Natural killer cell treated with Interleukin-12 subunit alpha and Interleukin-12 subunit beta and Interleukin-15 and Interleukin-18, amount 100 ng/mL, for 72 hours (primary cell): Measurements from ENCODE around the gene CASK. TPM values are rescaled to one million over a fixed set of nuclear protein-coding genes. Genes with fewer than 3 reads are reported as not detected.

Source experiments
- ATAC-seq, 2 donors: fragments of 150-1000 bp; cut with Tn5 transposase in 1 of 2; sonication (Bioruptor Pico), chemical (Tn5 transposase) in 1 of 2; 2 replicates each; pipeline ENCODE4 v1.10.0; 2021
- DNase-seq: peaks from one replicate; pipeline ENCODE4 v3.0.0; 2022; ENCODE audit warnings: low spot score
- H3K27ac Mint-ChIP-seq, 2 donors: 1 replicate in 1 of 2; 2 replicates in 1 of 2; pipeline ENCODE4 v1.8.0; 2022; ENCODE audit warnings: mixed read lengths in 2 of 2, mild to moderate bottlenecking in 1 of 2, moderate library complexity in 1 of 2
- H3K27me3 Mint-ChIP-seq, 2 donors: 1 replicate in 1 of 2; 2 replicates in 1 of 2; pipeline ENCODE4 v1.8.0; 2022; ENCODE audit warnings: mixed read lengths in 2 of 2
- H3K36me3 Mint-ChIP-seq: one replicate; pipeline ENCODE4 v1.8.0; 2022; ENCODE audit warnings: mixed read lengths
- H3K4me1 Mint-ChIP-seq, 2 donors: 1 replicate in 1 of 2; 2 replicates in 1 of 2; pipeline ENCODE4 v1.8.0; 2022; ENCODE audit warnings: low read depth in 2 of 2, mixed read lengths in 2 of 2, mild to moderate bottlenecking in 1 of 2
- H3K4me3 Mint-ChIP-seq: one replicate; pipeline ENCODE4 v1.8.0; 2022; ENCODE audit warnings: mixed read lengths
- H3K9me3 Mint-ChIP-seq: 2 replicates; pipeline ENCODE4 v1.8.0; 2022; ENCODE audit warnings: mixed read lengths
- total RNA-seq, 2 donors: library from RNA; stranded (reverse); gene quantifications; one replicate each; pipeline ENCODE4 v1.2.3, GENCODE V29; 2022

CASK gene
- total RNA-seq, 2 donors from 2014 or later: 30.5 to 55.3 TPM

DNA sequence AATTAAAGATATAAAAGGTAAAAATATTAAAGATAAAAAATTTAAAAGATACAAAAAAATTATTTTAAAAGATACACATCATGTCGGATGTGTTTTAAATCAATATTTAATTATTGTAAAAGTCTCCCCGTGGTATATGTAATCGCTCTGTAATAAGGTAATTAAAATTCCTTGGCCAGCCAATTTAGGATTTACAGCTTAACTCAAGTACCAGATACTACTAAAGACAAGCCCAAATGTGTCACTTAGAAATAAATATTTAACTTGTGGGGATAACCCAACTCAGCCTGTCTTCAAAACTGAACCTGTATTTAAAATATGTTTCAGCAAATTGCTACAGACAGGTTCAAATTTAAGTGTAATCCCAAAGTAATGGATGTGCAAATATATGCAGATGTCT is 143.4 kb downstream of the CASK start:
- ATAC-seq: no peak
- Mint-ChIP-seq H3K4me3 (no peak overlapping the region), H3K4me1 (no peaks in the 10 kb centered on the region), H3K9me3 (no peaks in the 10 kb centered on the region), H3K36me3 (no peaks in the 10 kb centered on the region), H3K27ac (no peak overlapping the region), H3K27me3 (peaks cover 0 to 3% of the 10 kb centered on the region in 2 donors)
- no peak for DNase-seq

GRCh38 chrX:41779030-41779564 is 144.3 kb downstream of the CASK start:
- Mint-ChIP-seq H3K27me3 (peaks cover 0 to 3% of the 10 kb centered on the region in 2 donors), H3K4me3 (no peak overlapping the region), H3K9me3 (no peaks in the 10 kb centered on the region), H3K27ac (no peak overlapping the region), H3K36me3 (no peaks in the 10 kb centered on the region), H3K4me1 (no peaks in the 10 kb centered on the region)
- no peak for DNase-seq
- ATAC-seq: no peak

GRCh38 chrX:41761702-41762101 is 161.7 kb downstream of the CASK start:
- ATAC-seq (no peak), DNase-seq (no peak)
- Mint-ChIP-seq H3K9me3 (no peaks in the 10 kb centered on the region), H3K36me3 (no peaks in the 10 kb centered on the region), H3K27me3 (peaks cover 0 to 18% of the 10 kb centered on the region in 2 donors), H3K4me1 (no peaks in the 10 kb centered on the region), H3K27ac (no peak overlapping the region), H3K4me3 (no peak overlapping the region)

DNA sequence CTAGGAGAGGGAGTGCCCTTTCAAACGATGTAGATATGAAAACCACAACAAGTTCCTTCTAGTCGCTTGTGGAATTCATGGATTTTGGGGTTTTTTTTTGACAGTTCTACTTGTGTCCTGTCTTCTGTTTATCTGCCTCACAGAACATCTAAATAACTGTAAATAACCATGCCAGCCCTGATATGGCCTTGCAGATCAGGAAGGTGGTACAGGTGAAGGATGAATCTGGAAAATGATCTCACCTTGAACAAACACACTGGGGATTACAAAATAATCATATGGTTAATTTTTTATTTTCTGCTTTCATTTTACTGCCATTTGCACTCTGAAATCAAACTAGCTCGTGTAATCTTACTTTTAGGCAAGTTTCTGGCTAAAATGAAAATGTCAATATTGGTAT is 162.2 kb downstream of the CASK start:
- H3K27me3 Mint-ChIP-seq: peaks cover 0 to 18% of the 10 kb centered on the region in 2 donors
- no peak for ATAC-seq
- H3K4me1 Mint-ChIP-seq: no peaks in the 10 kb centered on the region
- H3K36me3 Mint-ChIP-seq: no peaks in the 10 kb centered on the region
- H3K9me3 Mint-ChIP-seq: no peaks in the 10 kb centered on the region
- no peak overlapping the region for H3K27ac Mint-ChIP-seq
- no peak overlapping the region for H3K4me3 Mint-ChIP-seq
- DNase-seq: no peak

GRCh38 chrX:41759817-41760216 is 163.5 kb downstream of the CASK start:
- H3K4me1 Mint-ChIP-seq: no peaks in the 10 kb centered on the region
- H3K9me3 Mint-ChIP-seq: no peaks in the 10 kb centered on the region
- H3K27ac Mint-ChIP-seq: no peak overlapping the region
- no peaks in the 10 kb centered on the region for H3K36me3 Mint-ChIP-seq
- H3K4me3 Mint-ChIP-seq: no peak overlapping the region
- DNase-seq (no peak), ATAC-seq (no peak)
- peaks cover 0 to 27% of the 10 kb centered on the region in 2 donors for H3K27me3 Mint-ChIP-seq

DNA sequence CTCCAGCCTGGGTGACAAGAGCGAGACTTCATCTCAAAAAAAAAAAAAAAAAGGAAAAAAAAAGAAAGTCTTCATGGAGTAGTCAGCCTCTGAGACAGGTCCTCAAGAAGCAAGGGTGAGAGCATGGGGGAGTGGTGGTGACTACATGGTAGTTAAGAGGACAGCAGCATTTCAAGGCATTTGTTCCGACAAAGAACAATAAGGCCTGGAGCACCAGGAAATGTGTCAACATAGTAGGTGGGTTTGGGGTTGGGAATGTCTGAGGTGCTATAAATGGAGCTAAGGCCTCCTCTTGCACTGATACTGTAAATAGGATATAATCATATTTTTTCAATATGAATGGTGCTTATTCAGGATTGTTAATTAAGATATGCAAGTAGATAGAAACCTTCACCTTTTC is 165.0 kb downstream of the CASK start:
- ATAC-seq (no peak), DNase-seq (no peak)
- Mint-ChIP-seq H3K27ac (no peak overlapping the region), H3K36me3 (no peaks in the 10 kb centered on the region), H3K4me3 (no peak overlapping the region), H3K27me3 (peaks cover 0 to 24% of the 10 kb centered on the region in 2 donors), H3K4me1 (no peaks in the 10 kb centered on the region), H3K9me3 (no peaks in the 10 kb centered on the region)

- no peaks in the 10 kb centered on the region for H3K36me3 Mint-ChIP-seq
- peaks cover 0 to 11% of the 10 kb centered on the region in 2 donors for H3K27me3 Mint-ChIP-seq
- H3K4me3 Mint-ChIP-seq: no peak overlapping the region
- no peaks in the 10 kb centered on the region for H3K9me3 Mint-ChIP-seq
- DNase-seq (no peak), ATAC-seq (no peak)
- no peak overlapping the region for H3K27ac Mint-ChIP-seq
- no peaks in the 10 kb centered on the region for H3K4me1 Mint-ChIP-seq
These were observed 172.6 kb downstream of the CASK start for GRCh38 chrX:41750716-41751115.

- peaks cover 4% of the 10 kb centered on the region for H3K36me3 Mint-ChIP-seq
- no peak overlapping the region for H3K4me3 Mint-ChIP-seq
- H3K27ac Mint-ChIP-seq: no peak overlapping the region
- ATAC-seq: no peak
- H3K4me1 Mint-ChIP-seq: peaks cover 15 to 17% of the 10 kb centered on the region in 2 donors
- H3K9me3 Mint-ChIP-seq: no peaks in the 10 kb centered on the region
- peaks cover 0 to 20% of the 10 kb centered on the region in 2 donors for H3K27me3 Mint-ChIP-seq
- DNase-seq: no peak
These were observed 183.5 kb downstream of the CASK start for GRCh38 chrX:41739871-41740270.

- H3K9me3 Mint-ChIP-seq: no peaks in the 10 kb centered on the region
- H3K36me3 Mint-ChIP-seq: peaks cover 4% of the 10 kb centered on the region
- H3K27ac Mint-ChIP-seq: peak overlapping the region; percentile 2 to 69
- peaks cover 0 to 13% of the 10 kb centered on the region in 2 donors for H3K27me3 Mint-ChIP-seq
- DNase-seq: peak; percentile 68
- peaks cover 24 to 31% of the 10 kb centered on the region in 2 donors for H3K4me1 Mint-ChIP-seq
- ATAC-seq: peak; percentile 81 to 87
- H3K4me3 Mint-ChIP-seq: peak overlapping the region; percentile 72
These were observed 186.3 kb downstream of the CASK start for GRCh38 chrX:41737065-41737464.

- no peak for DNase-seq
- H3K4me3 Mint-ChIP-seq: peak overlapping the region; percentile 94
- no peaks in the 10 kb centered on the region for H3K9me3 Mint-ChIP-seq
- H3K27me3 Mint-ChIP-seq: peaks cover 0 to 14% of the 10 kb centered on the region in 2 donors
- H3K27ac Mint-ChIP-seq: peak overlapping the region; percentile 73 to 85
- H3K4me1 Mint-ChIP-seq: peaks cover 25 to 32% of the 10 kb centered on the region in 2 donors
- ATAC-seq: peak in 1 of 2 donors; percentile 34
- peaks cover 4% of the 10 kb centered on the region for H3K36me3 Mint-ChIP-seq
These were observed 188.8 kb downstream of the CASK start for GRCh38 chrX:41734530-41734929.

DNA sequence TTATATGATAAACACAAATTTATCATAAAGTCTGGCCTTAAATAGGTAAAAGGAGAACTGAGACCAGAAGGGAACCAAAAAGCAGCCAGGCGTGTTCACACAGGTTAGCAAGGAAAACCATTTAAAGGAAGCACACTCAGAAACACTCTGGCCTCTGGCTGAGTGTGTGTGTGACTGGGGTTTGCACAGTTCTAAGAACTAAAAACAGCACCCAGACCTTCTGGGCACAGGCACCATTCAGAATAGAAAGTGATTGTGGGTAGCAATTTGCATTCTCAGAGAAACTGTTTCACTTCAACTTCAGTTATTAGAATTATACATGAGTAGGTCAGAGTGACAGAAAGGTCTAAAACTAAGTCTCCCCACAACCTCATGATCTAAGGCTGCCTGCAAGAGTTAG is 189.4 kb downstream of the CASK start:
- H3K4me3 Mint-ChIP-seq: peak overlapping the region; percentile 94
- H3K27ac Mint-ChIP-seq: peak overlapping the region; percentile 73 to 85
- peak; percentile 65 for DNase-seq
- peaks cover 0 to 14% of the 10 kb centered on the region in 2 donors for H3K27me3 Mint-ChIP-seq
- peaks cover 4% of the 10 kb centered on the region for H3K36me3 Mint-ChIP-seq
- H3K4me1 Mint-ChIP-seq: peaks cover 25 to 32% of the 10 kb centered on the region in 2 donors
- H3K9me3 Mint-ChIP-seq: no peaks in the 10 kb centered on the region
- peak; percentile 90 to 93 for ATAC-seq

DNA sequence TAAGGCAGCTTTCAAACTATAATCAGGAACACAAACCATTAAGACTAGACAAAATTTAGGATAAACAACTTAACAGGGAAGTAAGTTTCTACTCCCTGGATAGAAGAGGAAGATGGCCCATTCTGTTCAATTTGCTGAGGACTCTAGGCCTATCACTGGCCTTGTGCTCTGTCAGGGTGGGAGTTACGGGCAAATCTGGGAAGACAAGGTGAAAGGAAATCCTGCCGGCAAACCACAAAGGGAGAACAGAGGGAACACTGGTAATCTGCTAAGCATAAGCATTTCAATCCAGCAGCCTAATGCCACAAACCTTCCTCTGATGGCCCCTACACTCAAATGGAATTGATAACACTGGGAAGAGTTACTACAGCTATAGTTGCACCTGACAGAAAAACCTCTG is 191.1 kb downstream of the CASK start:
- no peak for DNase-seq
- H3K27ac Mint-ChIP-seq: no peak overlapping the region
- H3K4me3 Mint-ChIP-seq: no peak overlapping the region
- H3K27me3 Mint-ChIP-seq: peaks cover 0 to 15% of the 10 kb centered on the region in 2 donors
- H3K9me3 Mint-ChIP-seq: no peaks in the 10 kb centered on the region
- peaks cover 25 to 31% of the 10 kb centered on the region in 2 donors for H3K4me1 Mint-ChIP-seq
- peaks cover 4% of the 10 kb centered on the region for H3K36me3 Mint-ChIP-seq
- no peak for ATAC-seq

- ATAC-seq: no peak
- Mint-ChIP-seq H3K36me3 (no peaks in the 10 kb centered on the region), H3K27me3 (peaks cover 0 to 12% of the 10 kb centered on the region in 2 donors), H3K9me3 (no peaks in the 10 kb centered on the region), H3K4me3 (no peak overlapping the region), H3K4me1 (peaks cover 15% of the 10 kb centered on the region in 2 donors), H3K27ac (no peak overlapping the region)
- no peak for DNase-seq
These were observed 193.3 kb downstream of the CASK start for GRCh38 chrX:41730081-41730480.

- no peaks in the 10 kb centered on the region for H3K36me3 Mint-ChIP-seq
- no peak for ATAC-seq
These were observed 195.2 kb downstream of the CASK start for GRCh38 chrX:41728125-41728524.

GRCh38 chrX:41723826-41724225 is 199.5 kb downstream of the CASK start, which contains the start of gene GPR82:
GPR82 (plus strand) TSS chrX:41724181; CDS start chrX:41727027, 2,846 bp downstream.
- peaks cover 17% of the 10 kb centered on the region for H3K36me3 Mint-ChIP-seq
- peak within 1 kb of the TSS; percentile 75 for H3K4me3 Mint-ChIP-seq
- ATAC-seq (peak in 1 of 2 donors; percentile 11), DNase-seq (no peak)
- H3K27me3 Mint-ChIP-seq: peaks cover 0 to 16% of the 10 kb centered on the region in 2 donors
- peaks cover 2% of the 10 kb centered on the region for H3K9me3 Mint-ChIP-seq
- no peak within 1 kb of the TSS for H3K27ac Mint-ChIP-seq
- peaks cover 31 to 39% of the 10 kb centered on the region in 2 donors for H3K4me1 Mint-ChIP-seq

More at GRCh38 chrX:41728125-41728524, 195.2 kb downstream of the CASK start:
- peaks cover 0 to 12% of the 10 kb centered on the region in 2 donors for H3K27me3 Mint-ChIP-seq
- H3K27ac Mint-ChIP-seq: no peak overlapping the region
- H3K9me3 Mint-ChIP-seq: no peaks in the 10 kb centered on the region
- DNase-seq: no peak
- H3K4me1 Mint-ChIP-seq: peaks cover 10 to 12% of the 10 kb centered on the region in 2 donors
- no peak overlapping the region for H3K4me3 Mint-ChIP-seq
